Tibial nerve (tissue), 3 donors: Measurements from ENCODE around the gene ABO.

Source experiments
- CTCF ChIP-seq, 5 experiments: fragments of 200-600 bp in 3 of 5; fragments of 450-650 bp in 2 of 5; sonication (generic) in 3 of 5; IDR thresholded peaks; one replicate each; pipeline ENCODE4 v1.5.1; 2016 to 2019; ENCODE audit warnings: antibody characterized with exemption in 5 of 5, mild to moderate bottlenecking in 3 of 5, moderate library complexity in 2 of 5
- POLR2A ChIP-seq, 2 donors: fragments of 450-650 bp; IDR thresholded peaks; one replicate each; pipeline ENCODE4 v1.6.1; 2017; ENCODE audit warnings: antibody characterized with exemption in 2 of 2, mild to moderate bottlenecking in 2 of 2, moderate library complexity in 2 of 2

GRCh38 chr9:133260334-133261102 lies 14.5 kb downstream of the ABO start:
- TF ChIP-seq CTCF (IDR thresholded peaks at IDR 0.05) (no peak), POLR2A (IDR thresholded peaks at IDR 0.05) (no peak)
